ENCODE results near the gene CD247.

CD247 gene

DNA sequence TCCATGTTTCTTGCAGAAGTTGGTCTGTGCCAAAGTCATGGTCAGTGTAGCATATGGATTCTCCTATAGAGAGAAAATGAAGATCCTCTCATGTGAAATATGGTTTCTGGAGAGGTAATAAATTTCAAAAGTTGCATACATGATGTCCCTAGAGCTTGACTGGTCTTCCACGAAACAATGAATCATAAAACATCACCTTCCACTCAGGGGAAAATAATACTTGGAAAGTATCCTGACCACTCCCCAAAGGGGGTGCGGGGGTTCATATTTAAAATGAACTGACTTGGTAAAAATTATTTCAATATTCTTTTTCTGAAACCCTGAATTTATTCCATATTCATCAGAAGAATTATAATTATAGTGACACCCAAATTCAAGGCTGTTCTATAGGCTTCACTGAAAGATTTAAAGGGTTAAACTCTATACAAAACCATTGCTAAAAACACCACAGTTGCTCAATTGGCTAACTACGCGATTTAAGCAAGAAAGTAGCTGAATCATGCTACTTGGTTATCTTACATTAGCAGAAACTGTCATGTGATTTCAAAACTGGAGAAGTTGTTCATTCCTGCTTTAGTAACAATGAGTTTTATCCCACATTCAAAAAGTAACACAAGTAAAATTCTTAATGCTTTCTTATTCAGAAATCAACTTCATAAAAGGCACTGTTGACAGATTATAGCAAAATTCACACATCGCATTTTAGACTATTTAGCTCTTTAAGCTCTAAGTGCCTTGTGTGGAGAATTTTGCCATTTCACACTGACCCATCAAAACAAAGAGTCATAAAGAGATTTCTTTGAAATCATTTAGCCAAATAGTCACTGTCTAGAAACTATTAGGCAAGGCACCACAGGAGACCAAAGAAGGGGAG is 30.0 kb upstream of the CD247 start:
- H3K36me3 ChIP-seq (replicated peaks; ENCODE audit: insufficient read depth, low read length), result no peaks in the 10 kb centered on the region; the same call in 1 of the 2 replicates
- no peak for TF ChIP-seq EZH2 (optimal IDR thresholded peaks at IDR 0.05; ENCODE audit: low read depth, low read length)
- TF ChIP-seq EZH2phosphoT487 (IDR thresholded peaks at IDR 0.05; ENCODE audit: low read length), result no peak
- TF ChIP-seq CTCF (IDR thresholded peaks at IDR 0.05; ENCODE audit: low read length), result no peak
- DNase-seq, result no peak
- no peaks in the 10 kb centered on the region for H4K20me1 ChIP-seq (ENCODE audit: insufficient read depth, low read length)
- peaks cover 37% of the 10 kb centered on the region for H3K79me2 ChIP-seq (ENCODE audit: low read length)
- H3K4me2 ChIP-seq (ENCODE audit: low read depth, low read length), result no peak overlapping the region
- no peak overlapping the region for H3K4me3 ChIP-seq (ENCODE audit: low read length)
- no peaks in the 10 kb centered on the region; the same call in 1 of the 2 replicates for H3F3A ChIP-seq (ENCODE audit: insufficient read depth, low read length)
- no peak overlapping the region for H3K9ac ChIP-seq (ENCODE audit: low read length)
- H3K9me3 ChIP-seq (replicated peaks; ENCODE audit: insufficient read depth, low read length), result no peaks in the 10 kb centered on the region
- H3K27me3 ChIP-seq (replicated peaks; ENCODE audit: insufficient read depth, low read length), result no peaks in the 10 kb centered on the region
- H3K27ac ChIP-seq (ENCODE audit: low read length), result no peak overlapping the region
- H2AFZ ChIP-seq (ENCODE audit: low read length), result no peak overlapping the region
- peaks cover 24% of the 10 kb centered on the region for H3K4me1 ChIP-seq (ENCODE audit: low read length)
- H3K9me2 ChIP-seq (replicated peaks; ENCODE audit: insufficient read depth, low read length), result no peaks in the 10 kb centered on the region

GRCh38 chr1:167546935-167547334 is 28.6 kb upstream of the CD247 start:
- Histone ChIP-seq H3K9me2 (replicated peaks; ENCODE audit: insufficient read depth, low read length) (no peaks in the 10 kb centered on the region), H3K4me2 (ENCODE audit: low read depth, low read length) (no peak overlapping the region), H3K4me3 (ENCODE audit: low read length) (no peak overlapping the region), H3F3A (ENCODE audit: insufficient read depth, low read length) (peaks cover 8% of the 10 kb centered on the region), H3K36me3 (replicated peaks; ENCODE audit: insufficient read depth, low read length) (no peaks in the 10 kb centered on the region; the same call in 1 of the 2 replicates), H3K27ac (ENCODE audit: low read length) (no peak overlapping the region), H2AFZ (ENCODE audit: low read length) (no peak overlapping the region), H4K20me1 (ENCODE audit: insufficient read depth, low read length) (no peaks in the 10 kb centered on the region), H3K79me2 (ENCODE audit: low read length) (peaks cover 25% of the 10 kb centered on the region), H3K9ac (ENCODE audit: low read length) (no peak overlapping the region), H3K4me1 (ENCODE audit: low read length) (peaks cover 30% of the 10 kb centered on the region), H3K27me3 (replicated peaks; ENCODE audit: insufficient read depth, low read length) (no peaks in the 10 kb centered on the region), H3K9me3 (replicated peaks; ENCODE audit: insufficient read depth, low read length) (no peaks in the 10 kb centered on the region)
- no peak for DNase-seq
- TF ChIP-seq EZH2phosphoT487 (IDR thresholded peaks at IDR 0.05; ENCODE audit: low read length) (no peak), CTCF (IDR thresholded peaks at IDR 0.05; ENCODE audit: low read length) (no peak), EZH2 (optimal IDR thresholded peaks at IDR 0.05; ENCODE audit: low read depth, low read length) (no peak)

DNA sequence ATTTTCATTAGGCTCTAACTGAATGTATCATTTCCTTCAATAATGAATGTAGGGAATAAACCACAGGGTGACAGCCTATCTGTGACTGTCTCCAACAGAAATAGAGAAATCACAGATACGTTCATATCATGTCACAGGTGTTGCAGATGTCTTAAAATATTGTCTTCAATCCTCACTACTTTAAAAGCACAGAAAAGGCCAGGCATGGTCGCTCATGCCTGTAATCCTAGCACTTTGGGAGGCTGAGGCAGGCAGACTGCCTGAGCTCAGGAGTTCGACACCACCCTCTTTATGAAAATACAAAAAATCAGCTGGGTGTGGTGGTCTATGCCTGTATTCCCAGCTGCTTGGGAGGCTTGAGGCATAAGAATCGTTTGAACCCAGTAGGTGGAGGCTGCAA is 27.0 kb upstream of the CD247 start:
- Histone ChIP-seq H2AFZ (ENCODE audit: low read length) (no peak overlapping the region), H4K20me1 (ENCODE audit: insufficient read depth, low read length) (no peaks in the 10 kb centered on the region), H3K9me3 (replicated peaks; ENCODE audit: insufficient read depth, low read length) (no peaks in the 10 kb centered on the region), H3F3A (ENCODE audit: insufficient read depth, low read length) (peaks cover 10% of the 10 kb centered on the region), H3K4me3 (ENCODE audit: low read length) (no peak overlapping the region), H3K9me2 (replicated peaks; ENCODE audit: insufficient read depth, low read length) (no peaks in the 10 kb centered on the region), H3K79me2 (ENCODE audit: low read length) (peaks cover 9% of the 10 kb centered on the region), H3K27ac (ENCODE audit: low read length) (no peak overlapping the region), H3K4me1 (ENCODE audit: low read length) (peaks cover 30% of the 10 kb centered on the region), H3K4me2 (ENCODE audit: low read depth, low read length) (no peak overlapping the region), H3K36me3 (replicated peaks; ENCODE audit: insufficient read depth, low read length) (no peaks in the 10 kb centered on the region; the same call in 1 of the 2 replicates), H3K27me3 (replicated peaks; ENCODE audit: insufficient read depth, low read length) (no peaks in the 10 kb centered on the region), H3K9ac (ENCODE audit: low read length) (no peak overlapping the region)
- TF ChIP-seq CTCF (IDR thresholded peaks at IDR 0.05; ENCODE audit: low read length) (no peak), EZH2phosphoT487 (IDR thresholded peaks at IDR 0.05; ENCODE audit: low read length) (no peak), EZH2 (optimal IDR thresholded peaks at IDR 0.05; ENCODE audit: low read depth, low read length) (no peak)
- DNase-seq, result no peak
